ENCODE data around the gene VPS11.

Gene VPS11

GRCh38 chr11:119081682-119082260 is 14.2 kb downstream of the VPS11 start:
- DNase-seq (ENCODE audit: low spot score) = no peak

GRCh38 chr11:119084663-119085436 is 17.2 kb downstream of the VPS11 start, which contains the start of gene HMBS:
HMBS (plus strand) TSS chr11:119084881; CDS start chr11:119085034, 153 bp downstream.
- peak; percentile 95 for DNase-seq (ENCODE audit: low spot score)

GRCh38 chr11:119085437-119085847 is 17.8 kb downstream of the VPS11 start:
- peak; percentile 16 for DNase-seq (ENCODE audit: low spot score)

- no peak for DNase-seq (ENCODE audit: low spot score)
Measured at GRCh38 chr11:119087123-119087522, 19.5 kb downstream of the VPS11 start.

- no peak for DNase-seq (ENCODE audit: low spot score)
Measured at GRCh38 chr11:119087747-119088241, 20.2 kb downstream of the VPS11 start.

- DNase-seq (ENCODE audit: low spot score) = no peak
Measured at GRCh38 chr11:119088406-119088805, 20.8 kb downstream of the VPS11 start.

GRCh38 chr11:119089319-119089718 is 21.7 kb downstream of the VPS11 start:
- DNase-seq (ENCODE audit: low spot score) = no peak

- no peak for DNase-seq (ENCODE audit: low spot score)
Measured at GRCh38 chr11:119091178-119091577, 23.6 kb downstream of the VPS11 start.

- DNase-seq (ENCODE audit: low spot score) = no peak
Measured at GRCh38 chr11:119091966-119092879, 24.6 kb downstream of the VPS11 start.

- DNase-seq (ENCODE audit: low spot score) = no peak
Measured at GRCh38 chr11:119092880-119093842, 25.5 kb downstream of the VPS11 start.

GRCh38 chr11:119093942-119094815 is 26.6 kb downstream of the VPS11 start:
- DNase-seq (ENCODE audit: low spot score) = peak; percentile 28

GRCh38 chr11:119094816-119095065 is 27.1 kb downstream of the VPS11 start:
- peak; percentile 82 for DNase-seq (ENCODE audit: low spot score)

GRCh38 chr11:119095066-119095880 is 27.7 kb downstream of the VPS11 start:
- peak; percentile 99 for DNase-seq (ENCODE audit: low spot score)

- DNase-seq (ENCODE audit: low spot score) = no peak
Measured at GRCh38 chr11:119099711-119100110, 32.1 kb downstream of the VPS11 start.

- DNase-seq (ENCODE audit: low spot score) = peak; percentile 52
Measured at GRCh38 chr11:119100246-119100970, 32.8 kb downstream of the VPS11 start.

GRCh38 chr11:119100994-119101758 is 33.6 kb downstream of the VPS11 start:
- DNase-seq (ENCODE audit: low spot score) = no peak

- peak; percentile 85 for DNase-seq (ENCODE audit: low spot score)
Measured at GRCh38 chr11:119101759-119102423, 34.3 kb downstream of the VPS11 start, which contains the start of gene DPAGT1. DPAGT1 (minus strand) TSS chr11:119101853; CDS start chr11:119101655, 198 bp downstream.

All from GM03348 (cell line).